Body of pancreas (tissue), 4 donors: Measurements from ENCODE around the gene TANC1.

Experiments used
- POLR2A ChIP-seq, 3 donors: fragments of 450-650 bp; IDR thresholded peaks; one replicate each; pipeline ENCODE4 v1.6.1; 2016; ENCODE audit warnings: antibody characterized with exemption in 3 of 3, mild to moderate bottlenecking in 2 of 3
- TF ChIP-seq, protein P1 (sequence below), 7 experiments: fragments of 450-650 bp in 4 of 7; fragments of 200-600 bp in 3 of 7; sonication (generic) in 3 of 7; IDR thresholded peaks; one replicate each; pipeline ENCODE4 v1.5.1; 2016 to 2019; ENCODE audit warnings: antibody characterized with exemption in 7 of 7

DNA sequence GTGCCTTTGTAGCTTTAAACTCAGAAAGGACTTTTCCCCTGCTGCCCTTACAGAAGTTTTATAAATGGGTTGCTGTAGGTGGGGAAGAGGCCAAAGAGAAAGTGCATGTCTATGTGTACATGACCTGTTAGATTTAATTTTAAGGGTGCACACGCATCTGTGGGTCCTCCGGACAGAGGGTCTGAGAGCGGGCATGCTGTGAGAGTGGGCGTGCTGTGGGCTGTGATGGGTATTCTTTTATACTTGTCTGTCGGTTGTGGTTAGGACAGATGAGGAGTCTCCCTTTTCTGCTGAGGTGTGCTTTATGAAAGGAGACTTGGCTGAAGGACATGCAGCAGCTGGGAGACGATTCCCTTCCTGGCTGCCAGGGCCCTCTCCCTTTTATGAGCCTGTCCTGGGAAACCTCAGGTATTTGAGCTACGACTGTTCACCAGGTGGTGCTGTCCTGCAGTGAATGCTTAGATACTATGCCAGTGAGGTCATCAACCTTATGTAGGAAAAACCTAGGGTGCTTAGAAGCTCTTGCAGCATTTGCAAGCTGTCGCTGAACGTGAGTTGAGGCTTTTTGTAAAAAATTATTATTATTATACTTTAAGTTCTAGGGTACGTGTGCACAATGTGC is 67.5 kb downstream of the TANC1 start:
- TF ChIP-seq, protein P1, sequence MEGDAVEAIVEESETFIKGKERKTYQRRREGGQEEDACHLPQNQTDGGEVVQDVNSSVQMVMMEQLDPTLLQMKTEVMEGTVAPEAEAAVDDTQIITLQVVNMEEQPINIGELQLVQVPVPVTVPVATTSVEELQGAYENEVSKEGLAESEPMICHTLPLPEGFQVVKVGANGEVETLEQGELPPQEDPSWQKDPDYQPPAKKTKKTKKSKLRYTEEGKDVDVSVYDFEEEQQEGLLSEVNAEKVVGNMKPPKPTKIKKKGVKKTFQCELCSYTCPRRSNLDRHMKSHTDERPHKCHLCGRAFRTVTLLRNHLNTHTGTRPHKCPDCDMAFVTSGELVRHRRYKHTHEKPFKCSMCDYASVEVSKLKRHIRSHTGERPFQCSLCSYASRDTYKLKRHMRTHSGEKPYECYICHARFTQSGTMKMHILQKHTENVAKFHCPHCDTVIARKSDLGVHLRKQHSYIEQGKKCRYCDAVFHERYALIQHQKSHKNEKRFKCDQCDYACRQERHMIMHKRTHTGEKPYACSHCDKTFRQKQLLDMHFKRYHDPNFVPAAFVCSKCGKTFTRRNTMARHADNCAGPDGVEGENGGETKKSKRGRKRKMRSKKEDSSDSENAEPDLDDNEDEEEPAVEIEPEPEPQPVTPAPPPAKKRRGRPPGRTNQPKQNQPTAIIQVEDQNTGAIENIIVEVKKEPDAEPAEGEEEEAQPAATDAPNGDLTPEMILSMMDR (IDR thresholded peaks at IDR 0.05), result peak in 6 of 7 experiments; percentile 11 to 54 (median 37)
- TF ChIP-seq POLR2A (IDR thresholded peaks at IDR 0.05), result no peak
